HG02588 (cell line): Measurements from ENCODE around the gene GPR151.

Experiments
- ATAC-seq: cut with Tn5 transposase; IDR thresholded peaks from one replicate; pipeline ENCODE4 v1.9.1; 2021; ENCODE audit warnings: mild to moderate bottlenecking, moderate library complexity; ENCODE audit not compliant: unreplicated experiment

GPR151 gene

DNA sequence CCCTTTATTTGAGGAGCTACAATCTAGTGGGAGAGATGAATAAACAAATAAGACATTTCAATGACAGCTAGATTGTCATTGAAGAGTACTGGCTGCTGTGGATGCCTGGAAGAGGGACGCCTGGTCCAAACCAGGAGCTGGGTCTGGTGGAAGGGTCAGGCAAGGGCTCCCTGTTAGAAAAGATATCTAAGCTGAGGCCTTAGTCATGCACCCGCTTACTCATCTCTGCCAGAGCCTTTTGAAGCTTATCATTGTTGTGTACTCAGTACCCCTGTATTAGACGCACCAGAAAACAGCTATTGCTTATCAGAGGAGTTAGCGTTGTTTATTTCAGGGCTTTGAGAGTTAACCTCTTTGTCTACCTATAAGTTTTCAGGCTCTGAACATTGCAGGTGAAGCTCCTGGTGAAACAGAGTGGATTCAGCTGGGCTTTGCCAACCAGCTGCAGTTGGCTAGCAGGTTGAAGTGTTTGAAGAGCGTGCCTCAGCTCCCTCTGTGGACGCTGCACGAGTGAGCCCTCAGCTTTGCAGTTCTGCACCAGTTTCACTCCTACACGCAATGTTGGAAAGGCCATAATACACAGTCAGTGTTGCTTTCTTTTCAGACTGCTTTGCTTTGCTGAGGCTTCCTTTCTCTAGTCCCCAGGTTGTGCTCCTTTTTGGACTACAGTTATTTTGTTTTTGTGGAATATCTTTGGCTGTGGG is 5.6 kb upstream of the GPR151 start:
- no peak for ATAC-seq

DNA sequence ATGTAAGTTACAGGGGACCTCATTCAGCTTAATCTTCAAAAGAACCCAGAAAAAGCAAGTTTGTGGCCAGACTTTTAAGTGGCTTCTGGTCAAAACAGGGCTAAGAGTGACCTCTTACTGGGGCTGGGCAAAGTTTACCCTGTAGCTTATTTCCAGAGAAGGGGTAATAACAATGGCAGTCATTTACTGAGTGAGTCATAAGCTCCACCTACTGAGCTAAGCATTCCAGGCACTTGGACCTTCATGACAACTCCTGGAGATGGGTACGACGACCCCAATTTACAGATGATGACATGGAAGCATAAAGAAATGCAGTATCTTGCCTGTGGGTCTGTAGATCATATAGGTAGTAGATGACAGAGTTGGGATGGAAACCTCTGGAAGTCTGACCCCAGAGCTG is 4.7 kb upstream of the GPR151 start:
- ATAC-seq, result no peak

GRCh38 chr5:146519554-146519953 is 3.6 kb upstream of the GPR151 start:
- no peak for ATAC-seq

GRCh38 chr5:146515473-146516150 is 378 bp downstream of the GPR151 start:
- ATAC-seq, result no peak

DNA sequence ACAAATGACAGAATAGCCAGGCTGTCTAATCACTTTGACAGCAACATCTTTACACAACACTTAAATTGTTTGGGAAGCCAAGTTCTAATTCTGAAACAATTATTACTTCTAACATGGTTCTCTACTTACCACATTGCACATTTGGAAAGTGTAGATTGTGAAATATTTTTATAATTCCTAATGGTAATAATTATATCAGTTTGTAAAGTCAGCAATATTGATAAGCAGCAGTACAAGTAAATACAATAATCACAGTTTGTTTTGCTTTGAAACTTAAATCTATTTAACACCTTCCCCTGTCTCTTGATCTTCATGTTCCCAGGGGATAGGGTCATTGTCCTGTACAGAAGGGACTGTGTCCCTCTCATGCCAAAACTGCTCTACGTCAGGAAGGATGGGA is 1.4 kb downstream of the GPR151 start:
- no peak for ATAC-seq

GRCh38 chr5:146513462-146513861 is 2.5 kb downstream of the GPR151 start:
- no peak for ATAC-seq

GRCh38 chr5:146510559-146511125 is 5.3 kb downstream of the GPR151 start:
- ATAC-seq, result no peak

DNA sequence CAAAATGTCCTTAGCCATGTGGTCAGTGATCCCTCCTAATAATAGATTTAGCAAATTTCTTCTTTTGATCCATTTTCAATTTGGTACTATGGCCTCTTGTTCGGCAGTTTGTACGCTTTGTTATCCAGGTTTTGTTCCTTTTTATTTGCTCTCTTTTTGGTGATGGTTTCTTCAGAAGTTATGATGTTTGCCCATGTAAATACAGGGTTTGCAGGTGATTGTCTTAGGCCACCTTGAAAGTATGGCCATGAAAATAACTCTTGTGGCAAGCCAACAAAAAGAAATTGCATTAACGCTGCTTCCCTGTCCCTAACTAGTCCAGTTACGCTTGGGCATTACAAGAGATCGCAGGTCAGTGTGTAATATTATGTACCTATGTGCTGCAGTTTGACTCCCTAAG is 8.6 kb downstream of the GPR151 start:
- ATAC-seq, result no peak

DNA sequence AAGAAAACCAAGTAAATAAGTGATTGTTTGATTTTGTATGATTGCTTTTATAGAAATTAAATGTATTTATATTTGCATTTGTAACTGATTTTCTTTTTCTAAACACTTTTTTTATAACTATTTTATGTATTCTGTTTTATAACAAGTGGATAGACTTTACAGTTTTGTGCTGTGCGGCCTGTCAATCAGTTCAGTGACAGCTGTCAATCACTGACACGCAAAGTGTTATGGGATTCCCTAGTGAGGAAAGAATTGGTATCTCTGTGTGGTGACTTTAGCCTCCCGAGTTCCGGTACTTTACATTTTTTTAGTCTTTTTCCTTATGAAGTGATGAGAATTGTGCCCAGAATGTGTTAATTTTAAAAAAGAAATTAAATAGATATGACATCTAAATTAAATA is 16.3 kb downstream of the GPR151 start:
- ATAC-seq, result no peak

DNA sequence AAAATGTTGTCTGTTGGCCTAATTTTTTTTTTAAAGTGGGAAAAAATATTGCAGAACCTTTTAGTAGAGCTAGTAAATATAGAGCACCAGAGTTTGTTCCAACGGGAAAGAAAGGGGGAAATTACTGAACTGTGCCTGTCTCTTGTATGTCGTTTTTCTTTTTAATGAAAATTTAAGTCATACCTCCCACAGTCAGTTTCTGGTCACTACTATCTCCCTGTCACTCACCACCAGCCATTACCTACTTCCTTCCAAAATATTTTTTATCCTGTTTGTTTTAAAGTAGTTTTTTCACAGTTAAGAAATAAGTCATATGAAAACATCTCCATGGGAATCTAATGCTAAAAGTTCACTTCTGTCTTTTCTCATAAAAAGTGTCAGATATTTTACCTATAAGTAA is 21.3 kb downstream of the GPR151 start:
- ATAC-seq, result no peak

- ATAC-seq, result no peak
Measured at GRCh38 chr5:146490089-146490843, 25.7 kb downstream of the GPR151 start.

DNA sequence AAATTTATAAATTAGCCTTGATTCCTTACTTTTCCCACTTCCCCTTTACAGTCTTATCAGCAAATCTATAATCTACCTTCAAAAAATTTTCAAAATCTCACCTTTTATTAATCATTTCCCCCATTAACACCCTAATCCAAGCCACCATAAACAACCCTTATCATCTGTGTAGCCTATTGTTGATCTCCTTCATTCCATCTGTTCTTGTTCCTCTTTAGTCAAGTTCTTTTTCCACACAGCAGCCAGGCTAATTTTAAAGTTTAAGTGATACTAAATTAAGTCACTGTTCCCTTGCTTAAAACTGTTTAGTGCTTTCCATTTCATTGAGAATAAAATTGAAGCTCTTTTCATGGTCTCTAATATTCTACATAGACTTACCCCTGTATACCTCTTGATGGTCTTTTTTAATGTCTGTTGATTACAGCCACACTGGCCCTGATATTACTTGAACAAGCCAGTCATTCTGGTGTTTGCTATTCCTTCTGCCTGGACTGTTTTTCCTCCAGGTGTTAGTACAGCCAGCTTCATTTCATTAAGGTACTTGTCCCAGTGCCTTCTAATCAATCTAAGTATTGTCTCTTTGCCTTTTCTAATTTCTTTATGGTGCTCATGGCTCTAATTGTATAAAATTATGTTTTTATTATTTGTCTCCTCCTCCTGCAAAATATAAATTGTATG is 31.1 kb downstream of the GPR151 start:
- no peak for ATAC-seq

DNA sequence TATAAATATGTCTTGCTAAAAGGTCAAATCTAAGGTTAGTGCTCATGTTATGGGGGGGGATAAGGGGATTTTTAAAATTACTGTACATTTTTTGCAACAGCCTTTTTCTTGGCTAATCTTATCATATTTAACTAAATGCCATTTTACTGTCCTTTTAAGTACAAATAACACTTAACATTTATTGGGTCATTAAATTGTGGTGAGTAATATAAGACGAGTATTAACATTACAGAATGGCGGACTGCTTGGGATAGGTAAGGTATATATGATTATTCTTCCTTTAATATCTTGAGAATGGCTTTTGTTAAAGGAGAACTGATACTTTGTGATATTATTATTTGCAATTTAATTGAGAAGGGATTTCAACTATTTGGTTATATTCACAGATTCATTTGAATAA is 33.2 kb downstream of the GPR151 start:
- no peak for ATAC-seq

DNA sequence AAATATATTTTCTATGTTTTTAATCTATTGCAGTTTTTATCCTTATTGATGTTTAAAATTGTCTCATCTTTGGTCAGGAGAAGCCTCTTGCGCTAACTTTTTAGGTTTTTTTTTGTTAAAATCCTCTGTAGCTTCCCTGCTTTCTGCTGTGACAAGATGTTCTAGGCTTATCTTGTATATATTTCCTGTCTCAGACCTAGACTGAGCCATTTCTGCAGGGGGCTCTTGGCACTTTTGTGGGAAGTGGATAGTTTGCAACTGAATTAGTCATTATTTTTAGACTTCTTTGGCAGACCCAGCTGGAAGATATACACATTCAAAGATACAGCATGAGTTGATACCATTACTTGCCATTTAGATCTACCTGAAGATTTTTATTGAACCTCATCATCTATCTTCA is 40.1 kb downstream of the GPR151 start:
- ATAC-seq, result no peak

DNA sequence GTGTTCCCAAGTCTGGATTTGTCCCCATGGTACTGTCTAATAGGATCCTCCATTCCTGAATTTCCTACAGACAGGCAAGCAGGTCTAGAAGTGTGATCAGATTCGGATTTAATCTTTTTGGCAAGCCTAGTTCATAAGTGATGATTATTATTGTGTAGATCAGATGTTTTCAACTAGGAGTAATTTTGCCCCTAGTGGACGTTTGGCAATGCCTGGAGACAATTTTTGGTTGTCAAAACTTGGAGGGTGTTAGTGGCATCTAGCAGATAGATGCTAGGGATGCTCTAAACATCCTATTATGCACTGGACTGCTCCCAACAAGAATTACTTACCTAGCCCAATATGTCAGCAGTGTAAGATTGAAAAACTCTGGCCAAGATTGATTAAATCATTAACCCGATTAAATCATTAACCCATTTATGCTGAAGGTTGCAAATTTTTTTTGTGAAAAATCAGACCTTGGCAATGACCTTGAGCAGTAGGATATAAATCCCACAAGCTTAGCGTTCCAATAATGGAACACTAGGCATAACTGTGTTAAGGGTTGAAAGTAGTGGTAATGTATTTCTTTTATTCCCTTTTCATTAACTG is 40.7 kb downstream of the GPR151 start:
- ATAC-seq, result no peak

DNA sequence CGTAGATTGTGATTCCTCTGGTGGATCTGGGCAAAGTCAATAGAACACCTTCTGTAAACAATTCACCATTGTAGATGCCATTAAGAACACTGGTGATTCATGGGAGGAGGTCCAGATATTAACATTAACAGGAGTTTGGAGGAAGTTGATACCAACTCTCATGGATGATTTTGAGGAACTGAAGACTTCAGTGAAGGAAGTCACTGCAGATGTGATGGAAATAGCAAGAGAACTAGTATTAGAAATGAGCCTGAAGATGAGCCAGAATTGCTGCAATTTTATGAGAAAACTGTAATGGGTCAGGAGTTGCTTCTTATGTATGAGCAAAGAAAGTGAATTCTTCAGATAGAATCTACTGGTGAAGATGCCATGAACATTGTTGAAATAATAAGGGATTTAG is 41.9 kb downstream of the GPR151 start:
- ATAC-seq, result no peak

GRCh38 chr5:146467760-146468159 is 48.2 kb downstream of the GPR151 start:
- ATAC-seq, result no peak

- ATAC-seq, result no peak
Measured at GRCh38 chr5:146466521-146467349, 49.3 kb downstream of the GPR151 start.

DNA sequence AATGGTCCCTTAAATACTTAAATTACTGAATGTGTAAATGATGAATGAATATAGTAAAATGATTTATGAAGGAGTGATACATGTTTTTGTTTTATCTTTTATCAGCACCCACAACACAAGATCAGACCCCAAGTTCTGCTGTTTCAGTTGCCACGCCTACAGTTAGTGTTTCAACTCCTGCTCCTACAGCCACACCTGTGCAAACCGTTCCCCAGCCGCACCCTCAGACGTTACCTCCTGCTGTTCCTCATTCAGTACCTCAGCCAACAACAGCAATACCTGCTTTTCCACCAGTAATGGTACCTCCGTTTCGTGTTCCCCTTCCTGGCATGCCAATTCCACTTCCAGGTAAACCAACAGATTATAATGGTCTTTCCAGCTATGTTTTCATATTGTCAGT is 52.5 kb downstream of the GPR151 start:
- ATAC-seq, result no peak
